ENCODE results near the gene LGALS16.

DNA sequence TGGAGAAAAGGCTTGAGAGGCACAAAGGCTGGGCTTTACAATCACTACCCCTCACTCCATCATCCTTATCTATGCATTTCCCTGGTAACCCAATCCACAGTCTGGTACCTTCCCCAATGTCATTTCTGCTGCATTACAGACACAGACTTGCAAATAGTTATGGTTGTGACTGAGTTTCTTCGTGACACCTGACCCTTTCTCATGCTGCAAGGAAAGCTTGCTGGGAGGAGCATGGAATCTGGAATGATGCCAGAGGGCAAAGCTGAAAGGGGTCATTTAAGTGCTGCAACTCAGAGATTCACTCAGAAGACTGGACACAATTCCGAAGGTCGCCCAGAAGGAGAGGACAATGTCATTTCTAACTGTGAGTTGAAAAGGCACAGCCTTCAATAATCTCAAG is at the start of gene LGALS16:
- no peak for TF ChIP-seq TAF1 (IDR thresholded peaks at IDR 0.05; ENCODE audit: borderline replicate concordance, insufficient read depth, low read length)
- no peak for TF ChIP-seq POLR2AphosphoS5 (IDR thresholded peaks at IDR 0.05; ENCODE audit: low read depth, low read length)
- TF ChIP-seq, protein P1, sequence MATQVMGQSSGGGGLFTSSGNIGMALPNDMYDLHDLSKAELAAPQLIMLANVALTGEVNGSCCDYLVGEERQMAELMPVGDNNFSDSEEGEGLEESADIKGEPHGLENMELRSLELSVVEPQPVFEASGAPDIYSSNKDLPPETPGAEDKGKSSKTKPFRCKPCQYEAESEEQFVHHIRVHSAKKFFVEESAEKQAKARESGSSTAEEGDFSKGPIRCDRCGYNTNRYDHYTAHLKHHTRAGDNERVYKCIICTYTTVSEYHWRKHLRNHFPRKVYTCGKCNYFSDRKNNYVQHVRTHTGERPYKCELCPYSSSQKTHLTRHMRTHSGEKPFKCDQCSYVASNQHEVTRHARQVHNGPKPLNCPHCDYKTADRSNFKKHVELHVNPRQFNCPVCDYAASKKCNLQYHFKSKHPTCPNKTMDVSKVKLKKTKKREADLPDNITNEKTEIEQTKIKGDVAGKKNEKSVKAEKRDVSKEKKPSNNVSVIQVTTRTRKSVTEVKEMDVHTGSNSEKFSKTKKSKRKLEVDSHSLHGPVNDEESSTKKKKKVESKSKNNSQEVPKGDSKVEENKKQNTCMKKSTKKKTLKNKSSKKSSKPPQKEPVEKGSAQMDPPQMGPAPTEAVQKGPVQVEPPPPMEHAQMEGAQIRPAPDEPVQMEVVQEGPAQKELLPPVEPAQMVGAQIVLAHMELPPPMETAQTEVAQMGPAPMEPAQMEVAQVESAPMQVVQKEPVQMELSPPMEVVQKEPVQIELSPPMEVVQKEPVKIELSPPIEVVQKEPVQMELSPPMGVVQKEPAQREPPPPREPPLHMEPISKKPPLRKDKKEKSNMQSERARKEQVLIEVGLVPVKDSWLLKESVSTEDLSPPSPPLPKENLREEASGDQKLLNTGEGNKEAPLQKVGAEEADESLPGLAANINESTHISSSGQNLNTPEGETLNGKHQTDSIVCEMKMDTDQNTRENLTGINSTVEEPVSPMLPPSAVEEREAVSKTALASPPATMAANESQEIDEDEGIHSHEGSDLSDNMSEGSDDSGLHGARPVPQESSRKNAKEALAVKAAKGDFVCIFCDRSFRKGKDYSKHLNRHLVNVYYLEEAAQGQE (IDR thresholded peaks at IDR 0.05; ENCODE audit: insufficient read depth in 1 of 2, low read depth in 2 of 2, low read length in 2 of 2), result no peak
- TF ChIP-seq SIN3A (IDR thresholded peaks at IDR 0.05; ENCODE audit: borderline replicate concordance, insufficient read depth, low read length), result no peak
- TF ChIP-seq FOXP2 (optimal IDR thresholded peaks at IDR 0.05; ENCODE audit: borderline replicate concordance, extremely low read depth, extremely low read length, insufficient read depth), result no peak

Data from PFSK-1 (cell line).